DOHH2 (cell line): ENCODE data around the gene SNRNP25.

ENCODE experiments used
- H3F3A ChIP-seq: fragments of 200-600 bp; sonication (generic), shearing (Covaris generic); 2 replicates; pipeline ENCODE4 v1.6.0; 2016; ENCODE audit warnings: antibody characterized with exemption, mild to moderate bottlenecking; ENCODE audit not compliant: control insufficient read depth, insufficient read depth
- H3K27ac ChIP-seq: fragments of 200-600 bp; sonication (generic); 2 replicates; pipeline ENCODE4 v1.5.1; 2014; ENCODE audit warnings: low read depth, mild to moderate bottlenecking, low read length, moderate library complexity
- H3K27me3 ChIP-seq: fragments of 200-600 bp; sonication (generic); 2 replicates; pipeline ENCODE4 v1.6.1; 2014; ENCODE audit warnings: mild to moderate bottlenecking, low read length, mixed read lengths; ENCODE audit not compliant: control insufficient read depth
- H3K36me3 ChIP-seq: fragments of 200-600 bp; sonication (generic); 2 replicates; pipeline ENCODE4 v1.6.1; 2014; ENCODE audit warnings: mild to moderate bottlenecking, low read length, moderate library complexity, mixed read lengths; ENCODE audit not compliant: control insufficient read depth
- H3K4me1 ChIP-seq: fragments of 200-600 bp; sonication (generic); 2 replicates; pipeline ENCODE4 v1.6.1; 2014; ENCODE audit warnings: mild to moderate bottlenecking, low read length, mixed read lengths; ENCODE audit not compliant: control insufficient read depth
- H3K4me2 ChIP-seq: fragments of 200-600 bp; sonication (generic); 2 replicates; pipeline ENCODE4 v1.6.0; 2014; ENCODE audit warnings: mild to moderate bottlenecking, low read length, moderate library complexity
- H3K4me3 ChIP-seq: fragments of 200-600 bp; sonication (generic); 2 replicates; pipeline ENCODE4 v1.5.1; 2014; ENCODE audit warnings: mild to moderate bottlenecking, low read length, mixed read lengths
- H3K79me2 ChIP-seq: fragments of 200-600 bp; sonication (generic); 2 replicates; pipeline ENCODE4 v1.6.1; 2014; ENCODE audit warnings: mild to moderate bottlenecking, low read length, mixed read lengths; ENCODE audit not compliant: control insufficient read depth
- H3K9me2 ChIP-seq: fragments of 200-600 bp; sonication (generic); replicated peaks from 2 replicates; pipeline ENCODE4 v1.6.1; 2014; ENCODE audit warnings: mild to moderate bottlenecking, low read length, mixed read lengths; ENCODE audit not compliant: control insufficient read depth
- H3K9me3 ChIP-seq: fragments of 200-600 bp; sonication (generic); 2 replicates; pipeline ENCODE4 v1.6.1; 2014; ENCODE audit warnings: antibody characterized with exemption, low read length, mixed read lengths; ENCODE audit not compliant: control insufficient read depth, insufficient read depth
- H4K20me1 ChIP-seq: fragments of 200-600 bp; sonication (generic); 2 replicates; pipeline ENCODE4 v1.6.0; 2014; ENCODE audit warnings: low read depth, mild to moderate bottlenecking, antibody characterized with exemption, low read length, moderate library complexity; ENCODE audit not compliant: control insufficient read depth, insufficient read depth
- EZH2phosphoT487 ChIP-seq: fragments of 200-600 bp; sonication (generic); IDR thresholded peaks from 2 replicates; pipeline ENCODE4 v1.6.1; 2017; ENCODE audit warnings: borderline replicate concordance, mild to moderate bottlenecking, antibody characterized with exemption, low read length, moderate library complexity, mixed read lengths
- TF ChIP-seq, protein P1 (sequence below): fragments of 200-600 bp; sonication (generic); IDR thresholded peaks from one replicate; pipeline ENCODE4 v1.5.1; 2014; ENCODE audit warnings: antibody characterized with exemption, mild to moderate bottlenecking, low read depth, low read length; ENCODE audit not compliant: poor library complexity, severe bottlenecking

SNRNP25 gene

GRCh38 chr16:74747-75334 lies 21.2 kb downstream of the SNRNP25 start:
- TF ChIP-seq EZH2phosphoT487, result no peak
- TF ChIP-seq, protein P1, sequence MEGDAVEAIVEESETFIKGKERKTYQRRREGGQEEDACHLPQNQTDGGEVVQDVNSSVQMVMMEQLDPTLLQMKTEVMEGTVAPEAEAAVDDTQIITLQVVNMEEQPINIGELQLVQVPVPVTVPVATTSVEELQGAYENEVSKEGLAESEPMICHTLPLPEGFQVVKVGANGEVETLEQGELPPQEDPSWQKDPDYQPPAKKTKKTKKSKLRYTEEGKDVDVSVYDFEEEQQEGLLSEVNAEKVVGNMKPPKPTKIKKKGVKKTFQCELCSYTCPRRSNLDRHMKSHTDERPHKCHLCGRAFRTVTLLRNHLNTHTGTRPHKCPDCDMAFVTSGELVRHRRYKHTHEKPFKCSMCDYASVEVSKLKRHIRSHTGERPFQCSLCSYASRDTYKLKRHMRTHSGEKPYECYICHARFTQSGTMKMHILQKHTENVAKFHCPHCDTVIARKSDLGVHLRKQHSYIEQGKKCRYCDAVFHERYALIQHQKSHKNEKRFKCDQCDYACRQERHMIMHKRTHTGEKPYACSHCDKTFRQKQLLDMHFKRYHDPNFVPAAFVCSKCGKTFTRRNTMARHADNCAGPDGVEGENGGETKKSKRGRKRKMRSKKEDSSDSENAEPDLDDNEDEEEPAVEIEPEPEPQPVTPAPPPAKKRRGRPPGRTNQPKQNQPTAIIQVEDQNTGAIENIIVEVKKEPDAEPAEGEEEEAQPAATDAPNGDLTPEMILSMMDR, result no peak
- peaks cover 23% of the 10 kb centered on the region for H3K4me1 ChIP-seq
- H3K36me3 ChIP-seq, result peaks cover 2% of the 10 kb centered on the region; the same call in 1 of the 2 replicates
- H3K9me2 ChIP-seq, result no peaks in the 10 kb centered on the region
- H3K79me2 ChIP-seq, result peaks cover 7% of the 10 kb centered on the region
- H3K4me3 ChIP-seq, result no peak overlapping the region
- no peaks in the 10 kb centered on the region for H3K9me3 ChIP-seq
- no peak overlapping the region for H3K4me2 ChIP-seq
- H3K27me3 ChIP-seq, result peaks cover 40% of the 10 kb centered on the region
- no peaks in the 10 kb centered on the region for H4K20me1 ChIP-seq
- H3K27ac ChIP-seq, result no peak overlapping the region
- H3F3A ChIP-seq, result no peaks in the 10 kb centered on the region

- H3K4me2 ChIP-seq, result peak overlapping the region; percentile 83
- H3K27me3 ChIP-seq, result peaks cover 31% of the 10 kb centered on the region
- H3K4me1 ChIP-seq, result peaks cover 23% of the 10 kb centered on the region
- no peak overlapping the region for H3K27ac ChIP-seq
- TF ChIP-seq EZH2phosphoT487, result no peak
- TF ChIP-seq, protein P1, result no peak
- no peaks in the 10 kb centered on the region for H3K9me3 ChIP-seq
- no peaks in the 10 kb centered on the region for H3K9me2 ChIP-seq
- H3K4me3 ChIP-seq, result peak overlapping the region; percentile 75; the same call in 1 of the 2 replicates
- H3K36me3 ChIP-seq, result peaks cover 7% of the 10 kb centered on the region; the same call in 1 of the 2 replicates
- H3F3A ChIP-seq, result no peaks in the 10 kb centered on the region
- no peaks in the 10 kb centered on the region for H4K20me1 ChIP-seq
- H3K79me2 ChIP-seq, result peaks cover 7% of the 10 kb centered on the region
These were observed 22.2 kb downstream of the SNRNP25 start for GRCh38 chr16:75580-76501.

- peaks cover 23% of the 10 kb centered on the region for H3K27me3 ChIP-seq
- peaks cover 7% of the 10 kb centered on the region for H3K79me2 ChIP-seq
- no peaks in the 10 kb centered on the region for H3F3A ChIP-seq
- H3K4me1 ChIP-seq, result peaks cover 23% of the 10 kb centered on the region
- H3K4me2 ChIP-seq, result peak overlapping the region; percentile 83
- H3K9me2 ChIP-seq, result no peaks in the 10 kb centered on the region
- no peak for TF ChIP-seq EZH2phosphoT487
- TF ChIP-seq, protein P1, result no peak
- peak overlapping the region; percentile 75 for H3K4me3 ChIP-seq
- peaks cover 9% of the 10 kb centered on the region; the same call in 1 of the 2 replicates for H3K36me3 ChIP-seq
- no peaks in the 10 kb centered on the region for H4K20me1 ChIP-seq
- no peaks in the 10 kb centered on the region for H3K9me3 ChIP-seq
- peak overlapping the region; percentile 41; the same call in 1 of the 2 replicates for H3K27ac ChIP-seq
These were observed 23.1 kb downstream of the SNRNP25 start for GRCh38 chr16:76535-77272.
